ENCODE results near the gene HIGD2A. TPM values are rescaled to one million over a fixed set of nuclear protein-coding genes. Genes with fewer than 3 reads are reported as not detected.

HIGD2A gene
- total and polyA plus RNA-seq, 2 donors (not counting 3 experiments of a cell fraction or from before 2014, with no cell fraction given): 96.2 to 210 TPM

GRCh38 chr5:176424181-176424580 is 35.6 kb downstream of the HIGD2A start:
- ChIA-PET POLR2A (no interaction called here), CTCF (interaction anchor here (1.0 to 2.0 kb wide), 5 partner anchors 8 to 119 kb away, joined by 3 to 18 read pairs (median 3); partner anchors contain the start of gene FAF2)
- no peaks in the 10 kb centered on the region for H3K79me2 ChIP-seq (ENCODE audit: control insufficient read depth, insufficient read depth, low read length)
- peak; percentile 89 for DNase-seq (ENCODE audit: low read depth, low spot score)
- peak overlapping the region; percentile 69 for H2AFZ ChIP-seq (ENCODE audit: low read depth, low read length)
- no peaks in the 10 kb centered on the region for H3K9me3 ChIP-seq (replicated peaks; ENCODE audit: control insufficient read depth, insufficient read depth, low read length)
- dilution Hi-C loops (cut with MboI; ENCODE audit: extremely low pct_ligation_motif_present, low sequenced_read_pairs): no loop called here
- no peaks in the 10 kb centered on the region for H3K9me1 ChIP-seq (replicated peaks; ENCODE audit: control insufficient read depth, extremely low read depth, insufficient read depth, low read length)
- H4K20me1 ChIP-seq (replicated peaks; ENCODE audit: control insufficient read depth, extremely low read depth, insufficient read depth, low read length): no peaks in the 10 kb centered on the region
- H3K27ac ChIP-seq (ENCODE audit: insufficient read depth, low read depth, low read length): no peak overlapping the region
- H3K4me1 ChIP-seq (ENCODE audit: control insufficient read depth, extremely low read depth, insufficient read depth, low read length): peaks cover 14% of the 10 kb centered on the region
- H3K36me3 ChIP-seq (ENCODE audit: control insufficient read depth in 2 of 2, extremely low read depth in 1 of 2, insufficient read depth in 2 of 2, low read length in 2 of 2): no peaks in the 10 kb centered on the region
- intact Hi-C loops (cut with micrococcal nuclease): no loop called here
- peak; percentile 81 for FAIRE-seq
- no peak overlapping the region for H3K4me3 ChIP-seq (replicated peaks in 1 of 3; ENCODE audit: insufficient read depth in 1 of 3, low read depth in 1 of 3, low read length in 3 of 3)
- TF ChIP-seq FOS (IDR thresholded peaks at IDR 0.05; ENCODE audit: borderline replicate concordance, insufficient read depth, low read length) (no peak), GATA2 (IDR thresholded peaks at IDR 0.05; ENCODE audit: insufficient read depth, insufficient read length, low read depth, low read length) (peak; percentile 60), POLR2AphosphoS5 (IDR thresholded peaks at IDR 0.05; ENCODE audit: insufficient read depth, low read depth, low read length) (peak; percentile 23), JUN (IDR thresholded peaks at IDR 0.05; ENCODE audit: borderline replicate concordance, insufficient read depth, insufficient read length, low read depth) (no peak)
- H3K9ac ChIP-seq (replicated peaks; ENCODE audit: extremely low read depth, insufficient read depth, low read length): no peak overlapping the region
- peak overlapping the region; percentile 12 for H3K4me2 ChIP-seq (ENCODE audit: insufficient read depth, low read length)
- H3K27me3 ChIP-seq (ENCODE audit: control insufficient read depth in 2 of 2, insufficient read depth in 2 of 2, low read length in 2 of 2): no peaks in the 10 kb centered on the region
- BruUV-seq (replicated peaks): no TSS peak

GRCh38 chr5:176425138-176425537 is 36.6 kb downstream of the HIGD2A start:
- no peaks in the 10 kb centered on the region for H3K27me3 ChIP-seq (ENCODE audit: control insufficient read depth in 2 of 2, insufficient read depth in 2 of 2, low read length in 2 of 2)
- H3K79me2 ChIP-seq (ENCODE audit: control insufficient read depth, insufficient read depth, low read length): no peaks in the 10 kb centered on the region
- no peak overlapping the region for H2AFZ ChIP-seq (ENCODE audit: low read depth, low read length)
- dilution Hi-C loops (cut with MboI; ENCODE audit: extremely low pct_ligation_motif_present, low sequenced_read_pairs): no loop called here
- no peaks in the 10 kb centered on the region for H3K36me3 ChIP-seq (ENCODE audit: control insufficient read depth in 2 of 2, extremely low read depth in 1 of 2, insufficient read depth in 2 of 2, low read length in 2 of 2)
- ChIA-PET CTCF (interaction anchor here (1.2 kb wide), 1 partner anchor 9 kb away, joined by 3 read pairs; no protein-coding TSS in a partner anchor), POLR2A (no interaction called here)
- no TSS peak for BruUV-seq (replicated peaks)
- H3K27ac ChIP-seq (ENCODE audit: insufficient read depth, low read depth, low read length): no peak overlapping the region
- H3K9ac ChIP-seq (replicated peaks; ENCODE audit: extremely low read depth, insufficient read depth, low read length): no peak overlapping the region
- no peak for FAIRE-seq
- no peak overlapping the region for H3K4me2 ChIP-seq (ENCODE audit: insufficient read depth, low read length)
- H3K4me1 ChIP-seq (ENCODE audit: control insufficient read depth, extremely low read depth, insufficient read depth, low read length): peaks cover 14% of the 10 kb centered on the region
- no peaks in the 10 kb centered on the region for H3K9me1 ChIP-seq (replicated peaks; ENCODE audit: control insufficient read depth, extremely low read depth, insufficient read depth, low read length)
- H3K9me3 ChIP-seq (replicated peaks; ENCODE audit: control insufficient read depth, insufficient read depth, low read length): no peaks in the 10 kb centered on the region
- intact Hi-C loops (cut with micrococcal nuclease): no loop called here
- H4K20me1 ChIP-seq (replicated peaks; ENCODE audit: control insufficient read depth, extremely low read depth, insufficient read depth, low read length): no peaks in the 10 kb centered on the region
- TF ChIP-seq CTCF (IDR thresholded peaks at IDR 0.05; ENCODE audit: extremely low read depth in 1 of 2, insufficient read depth in 1 of 2, low read depth in 1 of 2, low read length in 2 of 2): no peak
- no peak for TF ChIP-seq POLR2AphosphoS5 (IDR thresholded peaks at IDR 0.05; ENCODE audit: insufficient read depth, low read depth, low read length)
- no peak for TF ChIP-seq FOS (IDR thresholded peaks at IDR 0.05; ENCODE audit: borderline replicate concordance, insufficient read depth, low read length)
- no peak for TF ChIP-seq MYC (IDR thresholded peaks at IDR 0.05; ENCODE audit: low read depth, low read length)
- no peak for TF ChIP-seq MAX (IDR thresholded peaks at IDR 0.05; ENCODE audit: insufficient read depth, insufficient read length)
- no peak for TF ChIP-seq JUN (IDR thresholded peaks at IDR 0.05; ENCODE audit: borderline replicate concordance, insufficient read depth, insufficient read length, low read depth)
- TF ChIP-seq POLR2A (IDR thresholded peaks at IDR 0.05; ENCODE audit: low read depth, low read length): no peak
- no peak for TF ChIP-seq GATA2 (IDR thresholded peaks at IDR 0.05; ENCODE audit: insufficient read depth, insufficient read length, low read depth, low read length)
- TF ChIP-seq EZH2 (IDR thresholded peaks at IDR 0.05; ENCODE audit: borderline replicate concordance, low read depth, low read length, severe bottlenecking): no peak
- peak; percentile 22 for DNase-seq (ENCODE audit: low read depth, low spot score)
- H3K4me3 ChIP-seq (replicated peaks in 1 of 3; ENCODE audit: insufficient read depth in 1 of 3, low read depth in 1 of 3, low read length in 3 of 3): no peak overlapping the region
